Measurements from ENCODE around the gene CNTN6. TPM values are rescaled to one million over a fixed set of nuclear protein-coding genes. Genes with fewer than 3 reads are reported as not detected.

CNTN6 gene
- total and polyA plus RNA-seq, 2 of the 4 experiments (the other 2 are of a cell fraction) = not detected

DNA sequence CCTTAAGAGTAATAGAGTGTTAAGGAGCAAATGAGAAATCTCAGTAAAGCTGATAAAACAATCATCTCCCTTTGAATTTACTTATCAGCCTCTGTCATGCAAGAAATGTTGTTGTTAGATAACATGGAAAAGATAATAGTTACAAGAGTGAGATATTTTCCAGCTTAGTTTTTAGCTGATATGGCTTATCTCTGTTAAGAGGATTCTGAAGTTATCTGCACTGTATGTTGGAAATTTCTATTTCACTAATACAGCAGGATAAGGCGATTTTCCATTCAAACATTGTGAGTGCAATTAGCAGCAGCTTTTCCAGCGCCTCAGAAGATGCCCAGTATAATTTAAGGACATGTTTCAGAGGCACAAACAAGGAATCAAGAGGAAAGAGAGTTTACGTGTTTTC, 262.9 kb downstream of the CNTN6 start:
- Histone ChIP-seq H3K9me1 (ENCODE audit: insufficient read depth, low read length) (no peaks in the 10 kb centered on the region), H3K56ac (ENCODE audit: extremely low read depth, insufficient read depth, low read length) (no peak overlapping the region), H3K9ac (ENCODE audit: low read depth, low read length) (no peak overlapping the region), H3K79me1 (ENCODE audit: low read depth in 1 of 2, low read length in 2 of 2) (no peaks in the 10 kb centered on the region), H4K5ac (ENCODE audit: low read depth, low read length) (no peak overlapping the region), H3K4me3 (ENCODE audit: insufficient read depth, low read depth, low read length) (no peak overlapping the region), H3K14ac (replicated peaks; ENCODE audit: low read depth, low read length) (no peak overlapping the region), H2BK20ac (ENCODE audit: low read depth, low read length) (no peak overlapping the region), H3K36me3 (ENCODE audit: control insufficient read depth, insufficient read depth, low read length) (no peaks in the 10 kb centered on the region), H3K27me3 (ENCODE audit: control insufficient read depth, insufficient read depth, low read length) (no peaks in the 10 kb centered on the region), H2BK15ac (ENCODE audit: low read depth, low read length) (no peak overlapping the region), H2AFZ (replicated peaks; ENCODE audit: low read length, poor library complexity) (no peak overlapping the region), H3K23ac (ENCODE audit: low read depth, low read length) (no peak overlapping the region), H3K27ac (ENCODE audit: insufficient read depth, low read length) (no peak overlapping the region), H4K8ac (ENCODE audit: low read depth in 2 of 2, low read length in 2 of 2) (no peak overlapping the region), H3K4me1 (ENCODE audit: control insufficient read depth, insufficient read depth, low read length) (no peaks in the 10 kb centered on the region), H4K20me1 (ENCODE audit: insufficient read depth, low read length) (no peaks in the 10 kb centered on the region), H3K9me3 (ENCODE audit: control insufficient read depth, insufficient read depth, low read length) (no peaks in the 10 kb centered on the region; the same call in 1 of the 2 replicates), H2AK5ac (ENCODE audit: low read depth, low read length) (no peak overlapping the region), H3K4ac (ENCODE audit: low read depth, low read length) (no peak overlapping the region), H3K4me2 (ENCODE audit: low read depth, low read length) (no peak overlapping the region), H2BK120ac (ENCODE audit: low read depth, low read length) (no peak overlapping the region), H2AK9ac (replicated peaks; ENCODE audit: low read depth, low read length, poor library complexity) (no peak overlapping the region), H3K18ac (ENCODE audit: low read depth, low read length) (no peak overlapping the region), H4K91ac (ENCODE audit: insufficient read depth, low read depth, low read length) (no peak overlapping the region), H2BK5ac (ENCODE audit: low read depth, low read length, poor library complexity, severe bottlenecking) (no peak overlapping the region)
- POLR2A ChIA-PET (ENCODE audit: unreplicated experiment) = no interaction called here
- CTCF ChIA-PET = no interaction called here
- ATAC-seq (ENCODE audit: low read depth) = no peak
- DNase-seq = no peak
- no TSS peak for BruUV-seq (replicated peaks)
- WGBS, 2 experiments (ENCODE audit: extremely low coverage in 2 of 2, insufficient read length in 1 of 2) = no CpG with 5 or more reads among the region's 3 CpGs
- in situ Hi-C loops (cut with MboI; ENCODE audit: low sequenced_read_pairs) (no loop called here), dilution Hi-C loops (cut with HindIII; ENCODE audit: low sequenced_read_pairs, unreplicated experiment) (no loop called here), intact Hi-C loops (cut with micrococcal nuclease) (no loop called here)
- TF ChIP-seq, protein P1, sequence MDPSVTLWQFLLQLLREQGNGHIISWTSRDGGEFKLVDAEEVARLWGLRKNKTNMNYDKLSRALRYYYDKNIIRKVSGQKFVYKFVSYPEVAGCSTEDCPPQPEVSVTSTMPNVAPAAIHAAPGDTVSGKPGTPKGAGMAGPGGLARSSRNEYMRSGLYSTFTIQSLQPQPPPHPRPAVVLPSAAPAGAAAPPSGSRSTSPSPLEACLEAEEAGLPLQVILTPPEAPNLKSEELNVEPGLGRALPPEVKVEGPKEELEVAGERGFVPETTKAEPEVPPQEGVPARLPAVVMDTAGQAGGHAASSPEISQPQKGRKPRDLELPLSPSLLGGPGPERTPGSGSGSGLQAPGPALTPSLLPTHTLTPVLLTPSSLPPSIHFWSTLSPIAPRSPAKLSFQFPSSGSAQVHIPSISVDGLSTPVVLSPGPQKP (IDR thresholded peaks at IDR 0.05; ENCODE audit: borderline replicate concordance, low read depth, low read length) = no peak
- TF ChIP-seq MXI1 (IDR thresholded peaks at IDR 0.05; ENCODE audit: borderline replicate concordance, low read depth, low read length) (no peak), NFE2L2 (IDR thresholded peaks at IDR 0.05; ENCODE audit: low read depth, low read length) (no peak), BHLHE40 (IDR thresholded peaks at IDR 0.05; ENCODE audit: low read depth, low read length) (no peak), POLR2A (IDR thresholded peaks at IDR 0.05; ENCODE audit: low read depth, low read length) (no peak), MAZ (IDR thresholded peaks at IDR 0.05; ENCODE audit: borderline replicate concordance, low read depth, low read length) (no peak), CEBPB (IDR thresholded peaks at IDR 0.05; ENCODE audit: low read depth, low read length) (no peak), RAD21 (IDR thresholded peaks at IDR 0.05; ENCODE audit: low read length) (no peak), MAFK (IDR thresholded peaks at IDR 0.05; ENCODE audit: low read depth, low read length) (no peak), SMC3 (IDR thresholded peaks at IDR 0.05; ENCODE audit: low read depth, low read length) (no peak)
- TF ChIP-seq, protein P2, sequence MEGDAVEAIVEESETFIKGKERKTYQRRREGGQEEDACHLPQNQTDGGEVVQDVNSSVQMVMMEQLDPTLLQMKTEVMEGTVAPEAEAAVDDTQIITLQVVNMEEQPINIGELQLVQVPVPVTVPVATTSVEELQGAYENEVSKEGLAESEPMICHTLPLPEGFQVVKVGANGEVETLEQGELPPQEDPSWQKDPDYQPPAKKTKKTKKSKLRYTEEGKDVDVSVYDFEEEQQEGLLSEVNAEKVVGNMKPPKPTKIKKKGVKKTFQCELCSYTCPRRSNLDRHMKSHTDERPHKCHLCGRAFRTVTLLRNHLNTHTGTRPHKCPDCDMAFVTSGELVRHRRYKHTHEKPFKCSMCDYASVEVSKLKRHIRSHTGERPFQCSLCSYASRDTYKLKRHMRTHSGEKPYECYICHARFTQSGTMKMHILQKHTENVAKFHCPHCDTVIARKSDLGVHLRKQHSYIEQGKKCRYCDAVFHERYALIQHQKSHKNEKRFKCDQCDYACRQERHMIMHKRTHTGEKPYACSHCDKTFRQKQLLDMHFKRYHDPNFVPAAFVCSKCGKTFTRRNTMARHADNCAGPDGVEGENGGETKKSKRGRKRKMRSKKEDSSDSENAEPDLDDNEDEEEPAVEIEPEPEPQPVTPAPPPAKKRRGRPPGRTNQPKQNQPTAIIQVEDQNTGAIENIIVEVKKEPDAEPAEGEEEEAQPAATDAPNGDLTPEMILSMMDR (conservative IDR thresholded peaks at IDR 0.05; ENCODE audit: low read depth, low read length) = no peak
- TF ChIP-seq, protein P3, sequence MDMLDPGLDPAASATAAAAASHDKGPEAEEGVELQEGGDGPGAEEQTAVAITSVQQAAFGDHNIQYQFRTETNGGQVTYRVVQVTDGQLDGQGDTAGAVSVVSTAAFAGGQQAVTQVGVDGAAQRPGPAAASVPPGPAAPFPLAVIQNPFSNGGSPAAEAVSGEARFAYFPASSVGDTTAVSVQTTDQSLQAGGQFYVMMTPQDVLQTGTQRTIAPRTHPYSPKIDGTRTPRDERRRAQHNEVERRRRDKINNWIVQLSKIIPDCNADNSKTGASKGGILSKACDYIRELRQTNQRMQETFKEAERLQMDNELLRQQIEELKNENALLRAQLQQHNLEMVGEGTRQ (IDR thresholded peaks at IDR 0.05; ENCODE audit: low read depth, low read length) = no peak
